DOHH2 (cell line): ENCODE results near the gene C20orf173.

Experiments
- H3F3A ChIP-seq: fragments of 200-600 bp; sonication (generic), shearing (Covaris generic); 2 replicates; pipeline ENCODE4 v1.6.0; 2016; ENCODE audit warnings: antibody characterized with exemption, mild to moderate bottlenecking; ENCODE audit not compliant: control insufficient read depth, insufficient read depth
- H3K27ac ChIP-seq: fragments of 200-600 bp; sonication (generic); 2 replicates; pipeline ENCODE4 v1.5.1; 2014; ENCODE audit warnings: low read depth, mild to moderate bottlenecking, low read length, moderate library complexity
- H3K27me3 ChIP-seq: fragments of 200-600 bp; sonication (generic); 2 replicates; pipeline ENCODE4 v1.6.1; 2014; ENCODE audit warnings: mild to moderate bottlenecking, low read length, mixed read lengths; ENCODE audit not compliant: control insufficient read depth
- H3K36me3 ChIP-seq: fragments of 200-600 bp; sonication (generic); 2 replicates; pipeline ENCODE4 v1.6.1; 2014; ENCODE audit warnings: mild to moderate bottlenecking, low read length, moderate library complexity, mixed read lengths; ENCODE audit not compliant: control insufficient read depth
- H3K4me1 ChIP-seq: fragments of 200-600 bp; sonication (generic); 2 replicates; pipeline ENCODE4 v1.6.1; 2014; ENCODE audit warnings: mild to moderate bottlenecking, low read length, mixed read lengths; ENCODE audit not compliant: control insufficient read depth
- H3K4me2 ChIP-seq: fragments of 200-600 bp; sonication (generic); 2 replicates; pipeline ENCODE4 v1.6.0; 2014; ENCODE audit warnings: mild to moderate bottlenecking, low read length, moderate library complexity
- H3K4me3 ChIP-seq: fragments of 200-600 bp; sonication (generic); 2 replicates; pipeline ENCODE4 v1.5.1; 2014; ENCODE audit warnings: mild to moderate bottlenecking, low read length, mixed read lengths
- H3K79me2 ChIP-seq: fragments of 200-600 bp; sonication (generic); 2 replicates; pipeline ENCODE4 v1.6.1; 2014; ENCODE audit warnings: mild to moderate bottlenecking, low read length, mixed read lengths; ENCODE audit not compliant: control insufficient read depth
- H3K9me2 ChIP-seq: fragments of 200-600 bp; sonication (generic); replicated peaks from 2 replicates; pipeline ENCODE4 v1.6.1; 2014; ENCODE audit warnings: mild to moderate bottlenecking, low read length, mixed read lengths; ENCODE audit not compliant: control insufficient read depth
- H3K9me3 ChIP-seq: fragments of 200-600 bp; sonication (generic); 2 replicates; pipeline ENCODE4 v1.6.1; 2014; ENCODE audit warnings: antibody characterized with exemption, low read length, mixed read lengths; ENCODE audit not compliant: control insufficient read depth, insufficient read depth
- H4K20me1 ChIP-seq: fragments of 200-600 bp; sonication (generic); 2 replicates; pipeline ENCODE4 v1.6.0; 2014; ENCODE audit warnings: low read depth, mild to moderate bottlenecking, antibody characterized with exemption, low read length, moderate library complexity; ENCODE audit not compliant: control insufficient read depth, insufficient read depth
- CTCF ChIP-seq: fragments of 200-600 bp; sonication (generic); IDR thresholded peaks from one replicate; pipeline ENCODE4 v1.5.1; 2014; ENCODE audit warnings: antibody characterized with exemption, mild to moderate bottlenecking, low read depth, low read length; ENCODE audit not compliant: poor library complexity, severe bottlenecking
- EZH2phosphoT487 ChIP-seq: fragments of 200-600 bp; sonication (generic); IDR thresholded peaks from 2 replicates; pipeline ENCODE4 v1.6.1; 2017; ENCODE audit warnings: borderline replicate concordance, mild to moderate bottlenecking, antibody characterized with exemption, low read length, moderate library complexity, mixed read lengths

C20orf173 gene

GRCh38 chr20:35502352-35502751 lies 27.1 kb downstream of the C20orf173 start:
- H3K9me3 ChIP-seq: no peaks in the 10 kb centered on the region
- H3K27ac ChIP-seq: peak overlapping the region; percentile 17; the same call in 1 of the 2 replicates
- no peaks in the 10 kb centered on the region for H3K9me2 ChIP-seq
- peak overlapping the region; percentile 39 for H3K4me2 ChIP-seq
- TF ChIP-seq CTCF (no peak), EZH2phosphoT487 (no peak)
- no peaks in the 10 kb centered on the region for H3K79me2 ChIP-seq
- H3K4me3 ChIP-seq: no peak overlapping the region
- peaks cover 21% of the 10 kb centered on the region for H3K4me1 ChIP-seq
- no peaks in the 10 kb centered on the region; the same call in 1 of the 2 replicates for H3F3A ChIP-seq
- no peaks in the 10 kb centered on the region for H3K27me3 ChIP-seq
- H4K20me1 ChIP-seq: no peaks in the 10 kb centered on the region
- H3K36me3 ChIP-seq: peaks cover 77% of the 10 kb centered on the region

- Histone ChIP-seq H3K79me2 (no peaks in the 10 kb centered on the region), H3K27ac (no peak overlapping the region), H3K9me2 (no peaks in the 10 kb centered on the region), H3K4me2 (no peak overlapping the region), H3F3A (no peaks in the 10 kb centered on the region; the same call in 1 of the 2 replicates), H3K36me3 (peaks cover 81% of the 10 kb centered on the region), H4K20me1 (no peaks in the 10 kb centered on the region), H3K9me3 (no peaks in the 10 kb centered on the region), H3K27me3 (no peaks in the 10 kb centered on the region), H3K4me3 (no peak overlapping the region), H3K4me1 (peaks cover 17% of the 10 kb centered on the region)
- no peak for TF ChIP-seq CTCF
- TF ChIP-seq EZH2phosphoT487: no peak
Measured at GRCh38 chr20:35499271-35499670, 30.2 kb downstream of the C20orf173 start.

- Histone ChIP-seq H3F3A (no peaks in the 10 kb centered on the region; the same call in 1 of the 2 replicates), H3K4me2 (no peak overlapping the region), H3K9me2 (no peaks in the 10 kb centered on the region), H4K20me1 (no peaks in the 10 kb centered on the region), H3K36me3 (peaks cover 80% of the 10 kb centered on the region), H3K27me3 (no peaks in the 10 kb centered on the region), H3K4me3 (no peak overlapping the region), H3K9me3 (no peaks in the 10 kb centered on the region), H3K79me2 (no peaks in the 10 kb centered on the region), H3K27ac (no peak overlapping the region), H3K4me1 (peaks cover 14% of the 10 kb centered on the region)
- no peak for TF ChIP-seq CTCF
- TF ChIP-seq EZH2phosphoT487: no peak
Measured at GRCh38 chr20:35497780-35498189, 31.7 kb downstream of the C20orf173 start.
